ENCODE results near the gene FOSL1. TPM values are rescaled to one million over a fixed set of nuclear protein-coding genes. Genes with fewer than 3 reads are reported as not detected.

Gene FOSL1
- total and polyA plus RNA-seq, 2 of the 13 experiments (the other 11 are each of a cell fraction or from before 2014, with no cell fraction given), result 4.0 to 4.1 TPM

DNA sequence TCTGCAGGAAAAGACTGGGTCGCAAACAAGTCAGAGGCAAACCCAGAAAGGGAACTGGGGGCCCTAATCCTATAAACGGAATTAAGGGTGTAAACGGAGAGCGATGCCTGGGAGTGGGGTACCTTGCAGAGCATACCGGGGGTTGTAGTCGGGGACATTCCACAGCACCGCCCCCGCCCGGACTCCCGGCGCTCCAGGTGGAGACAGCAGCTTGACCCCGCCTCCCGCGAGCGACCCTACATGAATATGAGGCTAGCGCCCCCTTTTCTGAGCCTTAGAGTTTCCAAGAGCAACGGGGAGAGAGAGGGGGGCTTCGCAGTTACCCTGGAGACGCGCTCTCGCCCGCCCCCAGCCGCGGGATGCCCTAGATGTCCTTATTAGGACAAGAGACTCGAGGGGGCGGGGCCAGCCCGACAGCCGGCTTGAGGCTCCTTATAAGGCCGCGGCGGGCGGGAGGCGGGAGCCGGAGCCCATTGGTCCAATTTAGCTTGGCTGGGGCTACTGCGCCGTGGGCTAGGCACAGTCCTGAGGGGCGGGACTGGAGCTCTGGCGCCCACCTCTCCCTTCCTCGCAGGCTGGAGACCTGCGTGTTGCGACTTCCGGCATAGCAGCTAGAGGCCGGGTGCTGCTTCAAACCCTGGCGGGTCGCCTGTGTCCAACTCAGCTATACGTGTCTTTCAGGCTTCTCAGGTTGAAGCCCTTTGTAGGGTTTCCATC lies 40.9 kb downstream of the FOSL1 start (continued):
- TF ChIP-seq ZNF781 (CRISPR knock-in tag; IDR thresholded peaks at IDR 0.05; ENCODE audit: borderline replicate concordance, not compliant biosample characterization) (no peak), ZSCAN12 (CRISPR knock-in tag; IDR thresholded peaks at IDR 0.05) (no peak), SP1 (IDR thresholded peaks at IDR 0.05) (no peak), SP1 (CRISPR knock-in tag; IDR thresholded peaks at IDR 0.05) (peak; percentile 68; the same call in 1 of the 2 replicates), ZNF563 (CRISPR knock-in tag; IDR thresholded peaks at IDR 0.05) (no peak), IRF2 (CRISPR knock-in tag; IDR thresholded peaks at IDR 0.05) (no peak), ZFP41 (CRISPR knock-in tag; IDR thresholded peaks at IDR 0.05; ENCODE audit: borderline replicate concordance) (no peak), ZFP36L2 (CRISPR knock-in tag; IDR thresholded peaks at IDR 0.05) (no peak), ZNF776 (CRISPR knock-in tag; IDR thresholded peaks at IDR 0.05) (no peak), ZNF644 (CRISPR knock-in tag; IDR thresholded peaks at IDR 0.05; ENCODE audit: low read depth) (no peak), HOXD1 (CRISPR knock-in tag; IDR thresholded peaks at IDR 0.05) (no peak), RERE (CRISPR knock-in tag; IDR thresholded peaks at IDR 0.05; ENCODE audit: low read depth) (no peak), CCDC6 (CRISPR knock-in tag; IDR thresholded peaks at IDR 0.05) (0 out of 2 replicates have a peak, but pooled peaks have one; percentile 43), ZFP36 (IDR thresholded peaks at IDR 0.05; ENCODE audit: borderline replicate concordance, low read depth, low read length, partially characterized antibody) (no peak), ZNF329 (CRISPR knock-in tag; IDR thresholded peaks at IDR 0.05; ENCODE audit: low read depth) (no peak), YEATS2 (CRISPR knock-in tag; IDR thresholded peaks at IDR 0.05; ENCODE audit: borderline replicate concordance) (no peak), LCORL (IDR thresholded peaks at IDR 0.05) (no peak), LCORL (CRISPR knock-in tag; IDR thresholded peaks at IDR 0.05) (peak; percentile 45; the same call in 1 of the 2 replicates), ZNF264 (CRISPR knock-in tag; IDR thresholded peaks at IDR 0.05) (no peak; the same call in 1 of the 2 replicates)
- TF ChIP-seq, protein P1, sequence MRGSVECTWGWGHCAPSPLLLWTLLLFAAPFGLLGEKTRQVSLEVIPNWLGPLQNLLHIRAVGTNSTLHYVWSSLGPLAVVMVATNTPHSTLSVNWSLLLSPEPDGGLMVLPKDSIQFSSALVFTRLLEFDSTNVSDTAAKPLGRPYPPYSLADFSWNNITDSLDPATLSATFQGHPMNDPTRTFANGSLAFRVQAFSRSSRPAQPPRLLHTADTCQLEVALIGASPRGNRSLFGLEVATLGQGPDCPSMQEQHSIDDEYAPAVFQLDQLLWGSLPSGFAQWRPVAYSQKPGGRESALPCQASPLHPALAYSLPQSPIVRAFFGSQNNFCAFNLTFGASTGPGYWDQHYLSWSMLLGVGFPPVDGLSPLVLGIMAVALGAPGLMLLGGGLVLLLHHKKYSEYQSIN (CRISPR knock-in tag; IDR thresholded peaks at IDR 0.05; ENCODE audit: borderline replicate concordance), result no peak
- TF ChIP-seq, protein P2, sequence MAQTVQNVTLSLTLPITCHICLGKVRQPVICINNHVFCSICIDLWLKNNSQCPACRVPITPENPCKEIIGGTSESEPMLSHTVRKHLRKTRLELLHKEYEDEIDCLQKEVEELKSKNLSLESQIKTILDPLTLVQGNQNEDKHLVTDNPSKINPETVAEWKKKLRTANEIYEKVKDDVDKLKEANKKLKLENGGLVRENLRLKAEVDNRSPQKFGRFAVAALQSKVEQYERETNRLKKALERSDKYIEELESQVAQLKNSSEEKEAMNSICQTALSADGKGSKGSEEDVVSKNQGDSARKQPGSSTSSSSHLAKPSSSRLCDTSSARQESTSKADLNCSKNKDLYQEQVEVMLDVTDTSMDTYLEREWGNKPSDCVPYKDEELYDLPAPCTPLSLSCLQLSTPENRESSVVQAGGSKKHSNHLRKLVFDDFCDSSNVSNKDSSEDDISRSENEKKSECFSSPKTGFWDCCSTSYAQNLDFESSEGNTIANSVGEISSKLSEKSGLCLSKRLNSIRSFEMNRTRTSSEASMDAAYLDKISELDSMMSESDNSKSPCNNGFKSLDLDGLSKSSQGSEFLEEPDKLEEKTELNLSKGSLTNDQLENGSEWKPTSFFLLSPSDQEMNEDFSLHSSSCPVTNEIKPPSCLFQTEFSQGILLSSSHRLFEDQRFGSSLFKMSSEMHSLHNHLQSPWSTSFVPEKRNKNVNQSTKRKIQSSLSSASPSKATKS (CRISPR knock-in tag; IDR thresholded peaks at IDR 0.05), result no peak
